HG02678 (cell line): ENCODE results near the gene CCDC38.
"Not testable (repeated sequence)": the region's sequence is repeated elsewhere in the genome, so short reads cannot be mapped to it uniquely, and the experiment has no call there.

Experiments used
- ATAC-seq: cut with Tn5 transposase; IDR thresholded peaks from one replicate; pipeline ENCODE4 v1.9.1; 2021; ENCODE audit warnings: mild to moderate bottlenecking, moderate library complexity; ENCODE audit not compliant: unreplicated experiment

The CCDC38 gene

DNA sequence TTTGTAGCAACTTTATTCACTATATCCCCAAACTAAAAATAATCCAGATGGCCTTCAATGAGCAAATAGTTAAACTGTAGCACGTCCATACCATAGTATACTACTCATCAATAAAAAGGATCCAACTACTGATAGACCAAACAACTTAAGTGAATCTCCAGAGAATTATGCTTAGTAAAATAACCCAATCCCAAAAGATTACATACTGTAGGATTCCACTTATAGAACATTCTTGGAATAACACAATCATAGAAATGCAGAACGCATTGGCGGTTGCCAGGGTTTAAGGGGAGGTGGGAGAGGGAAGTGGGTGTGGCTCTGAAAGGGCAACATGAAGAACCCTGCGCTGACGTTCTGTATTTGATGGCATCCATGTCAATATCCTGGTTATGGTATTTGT, 55.1 kb downstream of the CCDC38 start:
- ATAC-seq: no peak

DNA sequence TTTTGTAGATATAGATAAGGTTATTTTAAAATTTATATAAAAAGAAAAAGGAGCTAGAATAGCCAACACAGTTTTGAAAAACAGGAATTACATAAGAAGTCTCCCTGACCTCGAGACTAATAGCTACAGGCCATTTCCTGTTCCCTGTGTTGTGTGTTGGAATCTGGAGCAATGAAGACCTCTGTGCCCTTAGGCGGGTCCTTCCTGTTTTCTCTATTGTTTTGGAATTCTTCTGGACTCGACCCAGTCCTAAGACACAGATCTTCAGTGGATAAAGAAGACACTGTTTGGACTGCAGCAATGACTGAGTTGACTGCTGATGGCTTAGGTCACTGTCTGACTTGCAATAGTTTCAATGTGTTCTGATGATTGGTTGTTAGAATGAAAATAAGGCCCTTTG, 57.4 kb downstream of the CCDC38 start:
- no peak for ATAC-seq

DNA sequence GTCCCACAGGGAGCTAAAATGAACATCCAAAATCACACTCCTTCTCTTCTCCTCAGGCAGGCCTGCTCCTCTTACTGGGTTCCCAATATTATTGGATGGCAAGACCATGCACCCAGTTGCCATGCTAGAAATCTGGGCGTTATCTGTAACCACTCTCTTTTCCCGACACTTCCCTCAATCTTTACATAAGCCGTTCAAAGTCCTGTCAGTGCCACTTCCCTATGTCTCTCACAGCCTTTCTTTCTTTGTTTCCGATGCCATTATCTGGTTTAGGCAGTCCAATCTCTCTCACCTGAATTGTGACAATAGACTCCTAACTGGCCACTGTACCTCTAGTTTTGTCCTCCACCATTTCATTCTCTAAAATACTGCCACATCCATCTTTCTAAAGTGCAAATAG, 59.5 kb downstream of the CCDC38 start:
- no peak for ATAC-seq

DNA sequence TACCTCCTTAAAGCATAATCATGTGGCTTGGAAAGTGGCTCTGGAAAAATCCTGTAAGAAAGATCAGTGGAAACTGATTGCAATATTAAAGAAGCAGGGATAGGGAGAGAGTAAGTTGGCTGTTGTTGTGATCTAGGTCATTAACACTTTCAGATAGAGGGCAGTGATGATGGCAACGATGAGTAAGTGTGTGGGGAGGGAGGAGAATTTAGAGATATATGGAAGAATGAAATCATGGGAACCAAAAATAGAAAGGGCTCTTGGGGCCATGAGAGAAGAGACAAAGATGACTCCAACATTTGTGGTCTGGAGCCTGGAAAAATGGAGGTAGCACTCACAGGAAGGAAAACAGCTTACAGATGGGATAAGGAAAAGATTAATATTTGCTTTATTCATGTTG, 60.3 kb downstream of the CCDC38 start:
- no peak for ATAC-seq

DNA sequence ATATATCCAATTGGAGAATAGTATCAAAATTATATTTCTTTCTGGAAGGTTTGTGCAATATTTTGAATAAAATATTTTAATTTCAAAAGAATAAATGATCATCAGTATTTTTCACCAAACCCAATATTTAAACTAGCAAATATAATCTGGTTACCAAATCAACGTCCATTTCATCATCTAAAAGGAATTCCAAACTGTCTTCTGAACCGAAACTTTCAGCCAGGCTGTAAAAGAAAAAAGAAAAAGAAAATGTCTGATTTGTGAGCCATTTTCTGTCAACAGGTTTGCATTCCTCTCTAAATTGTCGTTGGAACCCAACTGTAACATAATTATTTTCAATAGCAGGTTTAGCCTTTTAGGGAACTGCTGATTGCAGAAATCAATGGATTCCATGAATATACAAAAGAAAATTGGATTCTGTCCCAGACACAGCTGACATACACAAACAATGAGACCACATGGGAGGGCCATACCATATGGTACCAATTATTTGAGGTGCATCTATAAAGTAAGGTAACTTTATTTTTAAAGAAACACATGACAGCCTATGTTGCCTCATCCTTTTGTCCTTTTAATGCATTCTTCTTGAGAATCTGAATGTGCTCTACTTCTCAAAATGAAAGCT, 61.0 kb downstream of the CCDC38 start:
- ATAC-seq: no peak

DNA sequence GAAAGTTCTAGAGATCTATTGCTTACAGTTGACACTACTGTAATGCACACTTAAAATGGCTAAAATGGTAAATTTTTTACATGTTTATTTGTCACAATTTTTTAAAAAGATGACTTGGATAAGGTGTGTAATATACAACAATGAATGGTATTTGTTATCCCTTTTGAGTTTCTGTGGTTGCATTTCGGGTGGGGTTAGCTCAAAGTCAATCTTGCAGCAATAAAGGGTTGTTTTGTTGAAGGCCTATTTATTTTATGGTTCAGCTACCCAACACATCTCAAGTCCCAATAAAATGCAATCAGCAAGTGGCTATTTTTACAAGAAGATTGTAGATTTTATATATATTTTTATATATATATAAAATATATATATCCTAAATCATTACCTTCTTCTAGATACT, 61.5 kb downstream of the CCDC38 start:
- no peak for ATAC-seq

DNA sequence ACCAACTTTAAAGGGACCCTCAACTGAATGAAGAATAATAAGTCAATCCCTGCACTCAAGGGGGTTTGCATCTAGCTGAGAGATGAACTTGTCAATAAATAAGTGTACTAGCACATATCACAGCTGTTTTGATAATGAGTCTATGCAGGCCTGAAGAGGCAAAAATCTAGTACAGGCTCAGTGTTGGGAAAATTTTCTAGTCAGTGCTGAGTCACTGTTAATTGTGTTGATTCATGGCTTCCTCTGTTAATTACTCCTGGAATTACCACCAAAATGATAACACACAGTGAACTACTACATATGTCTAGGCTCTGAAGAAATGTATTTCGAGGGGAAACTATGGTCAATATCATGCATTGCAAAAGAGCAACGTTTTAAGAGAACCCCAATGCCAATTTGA, 64.8 kb downstream of the CCDC38 start:
- ATAC-seq: no peak

DNA sequence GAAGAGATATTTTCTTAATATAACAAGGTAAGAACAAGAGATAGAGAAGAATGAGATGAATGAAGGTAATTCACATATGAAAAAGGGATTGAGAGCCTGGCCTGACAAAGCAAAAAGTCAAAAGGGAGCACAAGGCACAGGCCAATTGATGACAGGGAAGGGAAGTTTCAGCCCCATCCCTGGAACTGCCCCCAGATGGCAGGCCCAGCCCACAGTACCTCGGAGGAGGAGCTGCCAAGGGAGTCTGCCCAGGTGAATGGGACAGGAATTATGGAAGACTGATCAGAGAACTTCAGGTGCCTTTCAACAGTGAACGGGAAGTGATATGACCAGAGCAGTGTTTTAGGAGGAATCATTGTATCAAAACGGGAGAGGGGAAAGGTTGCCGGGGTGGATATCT, 68.0 kb downstream of the CCDC38 start:
- no peak for ATAC-seq

DNA sequence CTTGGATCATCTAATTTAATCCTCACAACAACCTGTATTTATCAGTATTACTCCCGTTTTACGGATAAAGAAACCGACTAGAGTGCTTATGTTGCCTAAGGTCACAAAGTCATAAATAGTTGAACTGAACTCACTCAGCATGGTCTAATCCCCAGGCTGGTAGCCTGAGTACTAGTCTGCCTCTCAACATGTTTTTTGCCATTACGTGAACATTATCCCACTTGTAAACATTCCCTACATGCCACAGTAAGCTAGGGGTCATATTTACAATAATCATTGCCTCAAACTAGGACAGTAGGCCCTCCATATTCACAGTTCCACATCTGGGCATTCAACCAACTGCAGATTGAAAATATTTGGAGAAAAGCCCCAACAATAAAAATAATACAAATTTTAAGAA, 71.5 kb downstream of the CCDC38 start:
- no peak for ATAC-seq

DNA sequence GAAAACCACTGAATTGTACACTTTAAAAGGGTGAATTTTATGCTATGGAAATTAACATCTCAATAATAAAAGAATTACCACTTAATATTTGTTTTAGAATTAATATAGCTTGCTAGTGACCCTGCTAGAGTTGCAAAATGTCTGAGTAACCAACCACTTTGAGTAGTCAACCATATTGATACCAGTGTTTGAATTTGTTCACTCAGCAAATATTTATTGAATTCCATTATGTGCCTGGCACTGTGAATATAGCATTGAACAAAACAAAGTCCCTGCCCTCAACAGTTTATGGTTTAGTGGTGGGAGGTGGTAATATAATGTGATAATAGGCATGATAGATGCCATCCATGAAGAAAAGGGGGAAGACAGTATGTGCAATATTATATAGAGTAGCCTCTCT, 79.1 kb downstream of the CCDC38 start:
- ATAC-seq: no peak

DNA sequence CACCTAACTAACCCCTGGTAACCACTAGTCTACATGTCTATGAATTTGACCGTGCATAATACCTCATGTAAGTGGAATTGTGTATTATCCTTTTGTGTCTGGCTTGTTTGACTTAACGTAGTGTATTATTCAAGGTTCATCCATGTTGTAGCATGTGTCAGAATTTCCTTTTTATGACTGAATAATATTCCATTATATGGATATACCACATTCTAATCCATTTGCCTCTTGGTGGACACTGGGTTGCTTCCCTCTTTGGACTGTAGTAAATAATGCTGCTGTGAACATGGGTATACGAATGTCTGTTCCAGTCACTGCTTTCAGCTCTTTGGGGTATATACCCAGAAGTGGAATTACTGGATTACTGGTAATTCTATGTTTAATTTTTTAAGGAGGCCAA, 80.4 kb downstream of the CCDC38 start:
- no peak for ATAC-seq

DNA sequence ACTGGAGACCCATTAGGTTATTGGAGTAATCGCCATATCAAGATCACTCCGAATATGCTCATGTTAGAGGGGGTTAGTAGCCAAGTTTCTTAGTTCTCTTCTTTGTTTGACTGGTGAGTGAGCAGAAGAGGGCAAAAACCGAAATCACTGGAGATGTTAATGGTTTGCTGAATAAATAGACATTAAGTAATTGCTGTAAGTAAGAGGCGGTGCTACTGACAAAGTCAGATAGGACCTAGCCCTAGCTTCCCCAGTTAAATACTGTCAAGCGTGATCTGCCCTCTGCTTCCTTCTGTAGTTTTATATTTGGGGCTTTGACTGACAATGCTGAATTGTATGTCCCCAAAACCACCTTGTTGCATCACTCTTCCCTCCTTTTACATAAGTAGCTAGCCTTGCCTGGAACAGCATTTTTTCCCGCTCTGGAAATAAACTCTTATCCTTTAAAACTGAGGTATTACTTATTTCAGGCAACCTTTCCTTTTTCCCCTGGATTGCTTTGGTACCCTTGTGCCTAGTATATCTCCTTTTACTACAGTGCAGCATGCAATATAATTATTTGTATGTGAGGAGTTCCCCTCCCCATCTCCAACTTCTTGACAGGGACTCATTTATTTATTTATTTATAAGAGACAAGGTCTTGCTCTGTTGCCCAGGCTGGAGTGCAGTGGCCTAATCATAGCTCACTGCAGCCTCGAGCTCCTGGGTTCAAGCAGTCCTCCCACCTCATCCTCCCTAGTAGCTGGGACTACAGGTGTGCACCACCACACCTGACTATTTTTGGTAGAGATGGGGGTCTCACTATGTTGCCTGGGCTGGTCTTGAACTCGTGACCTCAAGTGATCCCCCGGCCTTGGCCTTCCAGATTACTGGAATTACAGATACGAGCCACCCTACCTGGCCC, 82.2 kb downstream of the CCDC38 start:
- no peak for ATAC-seq

DNA sequence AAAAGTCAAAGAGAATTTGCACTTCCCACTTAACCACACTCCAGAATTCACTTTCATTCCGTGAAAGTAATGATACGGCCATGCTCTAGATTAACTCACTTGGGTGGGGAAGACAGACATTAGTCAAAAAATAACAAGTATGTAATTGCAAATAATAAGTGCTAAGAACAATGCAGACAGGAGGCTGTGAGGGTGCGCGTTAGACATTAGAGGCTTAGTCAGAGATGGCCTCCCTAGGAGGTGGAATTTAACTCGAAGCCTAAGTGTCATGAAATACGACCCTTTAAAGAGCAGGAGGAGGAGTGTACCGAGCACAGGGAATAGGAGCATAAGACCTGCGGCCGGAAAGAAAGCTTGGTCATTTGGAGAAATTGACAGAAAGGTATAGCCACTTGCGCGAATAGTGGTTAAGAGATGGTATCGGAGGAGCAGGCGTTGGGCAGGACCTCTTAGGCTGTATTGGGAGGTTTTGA, 83.0 kb downstream of the CCDC38 start:
- peak; percentile 8 for ATAC-seq

DNA sequence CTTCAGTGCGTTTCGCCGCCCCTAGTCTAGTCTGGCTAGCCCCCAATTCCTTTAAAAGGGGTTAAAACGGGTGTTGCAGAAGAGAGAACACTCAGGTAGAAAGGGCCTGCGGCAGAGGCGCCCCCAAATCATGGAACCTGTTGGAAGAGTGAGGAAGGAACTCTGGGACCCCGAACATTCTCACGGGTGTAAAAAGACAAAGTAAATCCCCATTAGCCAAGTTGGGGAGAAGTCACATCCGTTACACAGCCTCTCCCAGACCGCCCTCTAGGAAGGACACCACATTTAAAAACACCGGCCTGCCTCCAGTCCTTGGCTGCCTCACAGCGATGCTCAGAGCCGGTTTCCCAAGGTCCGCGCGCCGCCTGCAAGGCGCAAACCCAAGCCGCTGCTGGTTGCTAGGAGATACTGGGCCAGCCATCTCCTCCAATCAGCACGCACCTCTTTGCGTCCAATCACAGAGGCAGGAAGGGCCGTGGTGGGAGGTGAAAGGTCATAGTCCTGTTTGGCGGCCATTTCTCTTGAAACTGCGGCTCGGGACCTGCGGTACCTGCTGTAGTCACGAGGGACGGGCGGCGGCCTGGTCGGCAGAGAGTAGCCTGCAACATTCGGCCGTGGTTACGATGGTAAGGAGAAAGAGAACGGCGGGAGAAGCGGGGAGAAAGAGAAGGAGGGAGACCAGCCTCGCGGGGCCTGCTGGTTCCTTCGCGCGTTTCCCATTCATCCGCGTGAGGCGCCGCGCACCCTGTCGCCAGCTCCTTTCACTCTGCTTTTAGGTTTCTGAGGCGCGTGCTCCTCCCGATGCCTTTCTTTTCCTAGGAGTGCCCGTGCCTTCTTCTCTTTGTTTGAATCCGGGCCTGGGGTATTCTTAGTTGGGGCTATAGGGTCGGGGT, 83.7 kb downstream of the CCDC38 start, which contains the start of gene SNRPF:
Gene SNRPF (plus strand): TSS at position 502 of the 893 bp plus-strand sequence. CDS start 122 bp downstream, at position 624.
- peak; percentile 100 for ATAC-seq

DNA sequence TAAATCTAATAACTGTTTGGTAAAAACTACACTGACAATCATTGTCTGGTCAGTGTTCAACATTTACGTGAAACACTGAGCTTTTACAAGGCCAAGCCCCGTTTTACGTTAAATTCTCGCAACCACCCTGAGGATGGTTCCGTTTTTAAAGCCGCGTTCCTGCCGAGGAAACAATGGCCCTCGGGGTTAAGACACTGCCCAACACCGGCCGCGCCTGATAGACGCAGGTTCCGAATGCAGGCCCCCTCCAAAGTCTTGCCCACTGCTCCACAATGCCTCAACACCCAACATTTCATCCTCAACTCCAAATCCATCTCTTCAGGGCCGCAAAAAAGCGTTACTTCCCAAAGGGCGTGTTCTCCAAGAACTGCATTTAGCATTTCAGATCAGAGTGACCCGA, 84.6 kb downstream of the CCDC38 start:
- ATAC-seq: no peak

DNA sequence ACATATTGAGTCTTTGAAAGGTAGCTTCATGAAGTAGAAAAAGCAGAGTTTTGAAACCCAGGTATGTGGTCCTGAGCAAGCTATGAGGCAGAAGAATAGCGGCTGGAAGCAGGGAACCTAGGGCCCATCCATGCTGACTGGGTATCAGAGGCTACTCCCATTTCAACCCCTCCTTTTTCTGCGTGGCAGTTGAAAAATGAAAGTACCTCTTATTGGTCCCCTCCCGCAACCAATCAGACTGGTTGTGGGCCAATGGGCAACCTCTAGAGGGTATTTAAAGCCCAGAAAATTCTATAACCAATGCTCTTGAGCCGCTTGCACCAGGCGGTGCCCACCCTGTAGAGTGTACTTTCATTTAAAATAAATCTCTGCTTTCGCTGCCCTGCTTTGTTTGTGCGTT, 85.3 kb downstream of the CCDC38 start:
- ATAC-seq: no peak

DNA sequence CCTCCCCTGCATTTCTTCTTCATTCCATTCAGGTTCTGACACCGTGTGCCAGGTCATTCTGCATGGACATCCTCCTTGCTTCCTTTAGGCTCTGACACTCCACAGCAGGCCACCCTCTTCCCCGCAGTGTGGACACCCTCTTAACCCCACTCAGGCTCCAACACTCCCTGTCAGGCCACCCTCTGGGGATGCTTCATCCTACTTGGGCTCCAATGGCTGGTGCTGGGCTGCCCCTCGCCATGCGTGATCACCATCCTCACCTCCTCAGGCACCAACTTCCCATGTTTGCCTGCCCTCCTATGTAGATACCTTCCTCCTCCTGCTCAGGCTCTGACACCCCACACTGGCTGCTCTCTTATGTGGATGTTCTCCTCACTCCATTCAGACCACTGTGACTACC, 90.3 kb downstream of the CCDC38 start:
- no peak for ATAC-seq

DNA sequence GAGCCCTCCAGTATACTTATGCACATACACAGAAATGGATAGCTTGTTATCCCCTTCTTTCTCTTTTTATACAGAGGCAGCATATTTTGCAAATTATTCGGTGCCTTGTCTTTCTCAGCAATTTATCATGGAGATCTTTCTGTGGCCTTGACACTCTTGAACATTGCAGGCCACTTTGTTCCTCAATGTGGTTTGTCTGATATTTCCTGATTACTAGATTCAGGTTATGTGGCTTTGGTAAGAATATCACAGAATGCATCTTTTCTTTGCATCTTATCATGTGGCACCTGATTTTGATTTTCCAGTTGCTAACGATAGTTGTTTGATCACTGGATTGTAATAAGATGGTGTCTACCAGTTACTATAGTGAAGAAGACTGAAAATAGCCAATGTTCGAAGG, 90.8 kb downstream of the CCDC38 start:
- no peak for ATAC-seq

DNA sequence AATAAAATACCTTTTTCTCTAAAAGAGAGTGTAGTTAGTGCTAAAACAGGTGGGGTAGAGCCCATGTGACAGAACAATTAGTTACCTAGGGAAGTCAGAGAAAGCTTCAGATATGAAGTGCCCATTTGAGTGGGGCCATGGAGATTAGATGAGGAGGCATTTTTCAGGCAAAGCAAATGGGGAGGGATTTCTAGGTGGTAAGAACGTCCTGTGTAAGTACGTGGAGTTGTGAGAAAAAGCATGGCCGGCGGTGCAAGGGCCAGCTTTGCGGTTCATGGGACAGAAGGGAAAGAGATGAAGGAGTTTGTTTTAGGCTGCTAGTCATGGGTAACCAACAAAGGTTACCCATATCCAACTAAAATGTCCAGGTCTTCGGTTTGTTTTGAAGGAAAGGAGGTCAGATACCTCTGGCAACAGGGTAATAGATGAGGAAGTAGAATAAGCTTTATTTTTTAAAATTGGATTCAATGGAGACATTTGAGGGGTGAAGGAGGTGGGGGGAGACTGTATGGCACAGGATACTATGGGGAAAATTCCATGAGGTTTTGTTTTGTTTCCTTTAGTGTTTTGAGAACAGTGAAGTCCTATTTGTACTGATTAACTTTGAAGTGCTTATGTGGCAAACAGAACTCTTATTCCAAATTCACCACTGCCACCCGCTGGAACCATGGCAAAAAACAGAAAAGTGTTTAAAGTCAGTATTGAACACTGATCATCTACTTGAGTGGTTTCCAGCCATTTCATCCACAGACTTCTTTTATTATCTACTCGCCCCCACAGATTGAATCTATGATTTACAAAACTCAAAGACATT, 93.6 kb downstream of the CCDC38 start:
- no peak for ATAC-seq

DNA sequence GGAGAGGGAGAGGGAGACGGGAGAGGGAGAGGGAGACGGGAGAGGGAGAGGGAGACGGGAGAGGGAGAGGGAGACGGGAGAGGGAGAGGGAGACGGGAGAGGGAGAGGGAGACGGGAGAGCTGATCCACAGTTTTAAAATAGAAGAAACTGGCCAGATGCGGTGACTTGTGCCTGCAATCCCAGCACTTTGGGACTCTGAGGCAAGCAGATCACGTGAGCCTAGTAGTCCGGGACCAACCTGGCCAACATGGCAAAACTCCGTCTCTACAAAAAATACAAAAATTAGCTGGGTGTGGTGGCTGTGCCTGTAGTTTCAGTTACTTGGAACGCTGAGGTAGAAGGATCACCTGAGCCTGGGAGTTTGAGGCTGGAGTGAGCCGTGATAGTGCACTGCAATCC, 100.0 kb downstream of the CCDC38 start:
- ATAC-seq: not testable (repeated sequence)
